GM12878 (cell line): ENCODE data around the gene NOC4L. TPM values are rescaled to one million over a fixed set of nuclear protein-coding genes. Genes with fewer than 3 reads are reported as not detected.

Experiments
- ATAC-seq: fragments of 200-7000 bp; cut with Tn5 transposase; 3 replicates; pipeline ENCODE4 v1.9.1; 2020; ENCODE audit warnings: mild to moderate bottlenecking, moderate library complexity
- BruUV-seq: library from RNA; stranded (reverse); fragments of 400-500 nt; replicated peaks from 2 replicates; lab custom pipeline; 2021; lab: Mats Ljungman, UMichigan
- CTCF ChIA-PET: fragments of 300-600 bp; sonication (Branson Sonifier 250); formaldehyde crosslinking; extraction: SDS; loops from one replicate; lab custom pipeline; 2021; ENCODE audit warnings: inconsistent platforms; lab: Yijun Ruan, JAX
- POLR2A ChIA-PET: fragments of 350-600 bp; formaldehyde crosslinking; extraction: SDS; loops from one replicate; lab custom pipeline; 2021; ENCODE audit warnings: inconsistent platforms; lab: Charles Lee
- RAD21 ChIA-PET: fragments of 300-600 bp; sonication (Branson Sonifier 250); formaldehyde crosslinking; loops from one replicate; lab custom pipeline; 2023; ENCODE audit warnings: antibody characterized with exemption; ENCODE audit not compliant: unreplicated experiment; lab: Charles Lee
- SMC1A ChIA-PET: fragments of 300-600 bp; sonication (Branson Sonifier 250); formaldehyde crosslinking; loops from one replicate; lab custom pipeline; 2023; ENCODE audit not compliant: unreplicated experiment, uncharacterized antibody; lab: Charles Lee
- DNase-seq: peaks from one replicate; pipeline ENCODE4 v3.0.0-alpha.2; 2011; ENCODE audit warnings: low read depth, low spot score
- FAIRE-seq: peaks from 3 replicates; lab custom pipeline; 2011; peaks lifted over from hg19 to GRCh38; lab: Jason Lieb, UNC
- H2AFZ ChIP-seq: 2 replicates; pipeline ENCODE4 v1.6.0; 2011; ENCODE audit warnings: low read depth, low read length, control low read depth; ENCODE audit not compliant: control insufficient read depth
- H3K27ac ChIP-seq: 2 replicates; pipeline ENCODE4 v1.5.1; 2011; ENCODE audit warnings: control low read depth; ENCODE audit not compliant: control insufficient read depth, insufficient read depth
- H3K27me3 ChIP-seq, 2 experiments: replicated peaks in 1 of 2; 2 replicates each; pipeline versions ENCODE4 v1.6.0 to v1.6.1; 2011; ENCODE audit warnings: low read length in 1 of 2; ENCODE audit not compliant: control insufficient read depth in 2 of 2, insufficient read depth in 2 of 2
- H3K36me3 ChIP-seq, 2 experiments: 2 replicates each; pipeline ENCODE4 v1.5.1; 2011; ENCODE audit warnings: low read length in 1 of 2; ENCODE audit not compliant: control insufficient read depth in 2 of 2, insufficient read depth in 2 of 2
- H3K4me1 ChIP-seq: 2 replicates; pipeline ENCODE4 v1.6.1; 2011; ENCODE audit warnings: mild to moderate bottlenecking, low read length, moderate library complexity, mixed read lengths; ENCODE audit not compliant: control insufficient read depth, insufficient read depth
- H3K4me2 ChIP-seq: 2 replicates; pipeline ENCODE4 v1.6.0; 2011; ENCODE audit warnings: control low read depth; ENCODE audit not compliant: control insufficient read depth, insufficient read depth
- H3K4me3 ChIP-seq: fragments of 200-600 bp; sonication (generic); 2 replicates; pipeline ENCODE4 v1.5.1; 2016
- H3K79me2 ChIP-seq: 2 replicates; pipeline ENCODE4 v1.6.0; 2011; ENCODE audit warnings: low read length; ENCODE audit not compliant: control insufficient read depth, insufficient read depth
- H3K9ac ChIP-seq: 2 replicates; pipeline ENCODE4 v1.8.0; 2011; ENCODE audit warnings: low read length, control low read depth, mixed read lengths; ENCODE audit not compliant: control insufficient read depth, insufficient read depth
- H3K9me3 ChIP-seq: replicated peaks from 3 replicates; pipeline ENCODE4 v1.5.1; 2011; ENCODE audit warnings: mild to moderate bottlenecking, low read length; ENCODE audit not compliant: control insufficient read depth, insufficient read depth
- H4K20me1 ChIP-seq: 2 replicates; pipeline ENCODE4 v1.6.0; 2011; ENCODE audit not compliant: control insufficient read depth, insufficient read depth
- CUX1 ChIP-seq: IDR thresholded peaks from 2 replicates; pipeline ENCODE4 v1.6.1; 2012; ENCODE audit warnings: improper control_type of control experiment, low read depth, low read length; ENCODE audit not compliant: insufficient replicate concordance
- ELK1 ChIP-seq: IDR thresholded peaks from 2 replicates; pipeline ENCODE4 v1.6.1; 2012; ENCODE audit warnings: low read depth, low read length, improper control_type of control experiment
- MTA3 ChIP-seq: IDR thresholded peaks from 2 replicates; pipeline ENCODE4 v1.6.1; 2012; ENCODE audit warnings: low read length, inconsistent platforms, borderline replicate concordance
- RAD21 ChIP-seq: IDR thresholded peaks from 2 replicates; pipeline ENCODE4 v1.6.1; 2011; ENCODE audit warnings: mild to moderate bottlenecking, low read depth, low read length, moderate library complexity; ENCODE audit not compliant: insufficient read depth
- WRNIP1 ChIP-seq: IDR thresholded peaks from 2 replicates; pipeline ENCODE4 v1.6.1; 2011; ENCODE audit warnings: low read depth, low read length, improper control_type of control experiment, borderline replicate concordance
- WGBS: methylation state at CpG from one replicate; pipeline ENCODE4 v1.1.6; 2016; ENCODE audit warnings: low lambda C conversion rate; ENCODE audit not compliant: insufficient replicate concordance, insufficient coverage; ENCODE audit errors: missing lambda C conversion rate; 5-methylcytosine and 5-hydroxymethylcytosine counted together
- in situ Hi-C: fragments of 300-500 bp; cut with MboI; formaldehyde crosslinking; loops from 9 replicates; pipeline ENCODE4 v1.14.3; 2018; ENCODE audit warnings: mixed read lengths
- intact Hi-C: fragments of 100-400 bp; cut with micrococcal nuclease; formaldehyde crosslinking; loops from one replicate; pipeline ENCODE4 v1.14.2; 2022; ENCODE audit not compliant: unreplicated experiment
- polyA plus RNA-seq, 11 experiments: library from polyadenylated mRNA; depleted of rRNA in 4 of 11; unstranded in 6 of 11; stranded (reverse) in 5 of 11; fragments of >200 nt; fragmentation: Nextera tagmentation in 4 of 11; fragmentation: Illumina TruSeq in 1 of 11; extraction: Ambion mirVana in 4 of 11; extraction: Trizol in 1 of 11; gene quantifications; 1 replicate in 1 of 11; 2 replicates in 10 of 11; pipeline versions ENCODE4 v1.2.1 to v1.2.3, GENCODE V29; 2011 to 2016; ENCODE audit warnings: inconsistent platforms in 2 of 11, missing spikeins in 2 of 11, low read depth in 1 of 11
- total RNA-seq, 4 experiments: library from RNA; depleted of rRNA in 3 of 4; stranded (reverse); fragments of >200 nt in 3 of 4; fragmentation: Illumina TruSeq in 1 of 4; extraction: Trizol in 1 of 4; gene quantifications; 2 replicates each; pipeline versions ENCODE4 v1.2.1 to v1.2.3, GENCODE V29; 2013 to 2021

NOC4L gene
- total and polyA plus RNA-seq, 10 of the 15 experiments (the other 5 are each of a cell fraction or from before 2014, with no cell fraction given), result 0.72 to 68.2 (median 15.2) TPM

GRCh38 chr12:132163911-132164288 is 19.6 kb downstream of the NOC4L start (continued):
- TF ChIP-seq CUX1 (no peak), WRNIP1 (no peak), ELK1 (no peak), MTA3 (no peak)

- SMC1A ChIA-PET, result no interaction called here
- intact Hi-C loops, result no loop called here
- Histone ChIP-seq H3K9me3 (no peaks in the 10 kb centered on the region), H3K4me1 (no peaks in the 10 kb centered on the region), H3K9ac (no peak overlapping the region), H3K4me3 (no peak overlapping the region), H3K36me3 (no peaks in the 10 kb centered on the region), H3K4me2 (no peak overlapping the region), H3K27me3 (no peaks in the 10 kb centered on the region), H3K27ac (no peak overlapping the region), H4K20me1 (no peaks in the 10 kb centered on the region), H2AFZ (no peak overlapping the region), H3K79me2 (no peaks in the 10 kb centered on the region)
- CTCF ChIA-PET, result no interaction called here
- no peak for ATAC-seq
- RAD21 ChIA-PET, result no interaction called here
- in situ Hi-C loops, result no loop called here
- no peak for DNase-seq
- FAIRE-seq, result peak; percentile 64
- no peak for TF ChIP-seq RAD21
- POLR2A ChIA-PET, result no interaction called here
- WGBS, result 87% methylated on average over 5 of the region's 7 CpGs
- BruUV-seq, result no TSS peak
Observed at GRCh38 chr12:132164426-132164825, 20.2 kb downstream of the NOC4L start.
